ENCODE results near the gene CCNL2. TPM values are rescaled to one million over a fixed set of nuclear protein-coding genes. Genes with fewer than 3 reads are reported as not detected.

CCNL2 gene
- total RNA-seq, 1 experiment from 2014 or later = 173 TPM

- no peaks in the 10 kb centered on the region for H3K27me3 ChIP-seq (ENCODE audit: insufficient read depth, low read length)
- H3K9ac ChIP-seq (ENCODE audit: extremely low read depth, insufficient read length, low read length) = no peak overlapping the region
- no peak overlapping the region; a peak in 1 of 5 replicates for H3K4me3 Mint-ChIP-seq
- TF ChIP-seq, protein P1, sequence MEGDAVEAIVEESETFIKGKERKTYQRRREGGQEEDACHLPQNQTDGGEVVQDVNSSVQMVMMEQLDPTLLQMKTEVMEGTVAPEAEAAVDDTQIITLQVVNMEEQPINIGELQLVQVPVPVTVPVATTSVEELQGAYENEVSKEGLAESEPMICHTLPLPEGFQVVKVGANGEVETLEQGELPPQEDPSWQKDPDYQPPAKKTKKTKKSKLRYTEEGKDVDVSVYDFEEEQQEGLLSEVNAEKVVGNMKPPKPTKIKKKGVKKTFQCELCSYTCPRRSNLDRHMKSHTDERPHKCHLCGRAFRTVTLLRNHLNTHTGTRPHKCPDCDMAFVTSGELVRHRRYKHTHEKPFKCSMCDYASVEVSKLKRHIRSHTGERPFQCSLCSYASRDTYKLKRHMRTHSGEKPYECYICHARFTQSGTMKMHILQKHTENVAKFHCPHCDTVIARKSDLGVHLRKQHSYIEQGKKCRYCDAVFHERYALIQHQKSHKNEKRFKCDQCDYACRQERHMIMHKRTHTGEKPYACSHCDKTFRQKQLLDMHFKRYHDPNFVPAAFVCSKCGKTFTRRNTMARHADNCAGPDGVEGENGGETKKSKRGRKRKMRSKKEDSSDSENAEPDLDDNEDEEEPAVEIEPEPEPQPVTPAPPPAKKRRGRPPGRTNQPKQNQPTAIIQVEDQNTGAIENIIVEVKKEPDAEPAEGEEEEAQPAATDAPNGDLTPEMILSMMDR (conservative IDR thresholded peaks at IDR 0.05) = no peak
- H4K8ac ChIP-seq (replicated peaks; ENCODE audit: insufficient read length, low read depth, low read length) = no peak overlapping the region
- H3K4me1 Mint-ChIP-seq = no peaks in the 10 kb centered on the region
- no peak overlapping the region for H2BK12ac ChIP-seq (ENCODE audit: insufficient read length, low read depth, low read length)
- H4K91ac ChIP-seq (ENCODE audit: insufficient read length, low read depth, low read length) = no peak overlapping the region
- H3T11ph ChIP-seq (ENCODE audit: low read length) = no peak overlapping the region
- no peak overlapping the region for H4K5ac ChIP-seq (ENCODE audit: insufficient read length, low read depth, low read length)
- H3K79me2 ChIP-seq (ENCODE audit: insufficient read depth, low read length) = no peaks in the 10 kb centered on the region
- no peak overlapping the region for H2AK5ac ChIP-seq (ENCODE audit: insufficient read length, low read length)
- no peaks in the 10 kb centered on the region for H3K4me1 ChIP-seq (ENCODE audit: insufficient read depth, low read length)
- H3K36me3 Mint-ChIP-seq (ENCODE audit: insufficient read depth in 1 of 3, low read depth in 3 of 3) = peaks cover 18 to 34% (median 27%) of the 10 kb centered on the region in 3 experiments
- no CpG with 5 or more reads among the region's 32 CpGs for WGBS (ENCODE audit: extremely low coverage, insufficient read length, low lambda C conversion rate)
- H3K4ac ChIP-seq (ENCODE audit: low read depth, low read length) = no peak overlapping the region
- peaks cover 0 to 8% of the 10 kb centered on the region in 2 experiments; a peak in 3 of 5 replicates for H3K9me3 Mint-ChIP-seq
- no peak overlapping the region for H2AFZ ChIP-seq (ENCODE audit: low read length)
- no peak overlapping the region for H2BK5ac ChIP-seq (ENCODE audit: insufficient read length, low read length)
- no peak for DNase-seq
- H3K79me1 ChIP-seq (ENCODE audit: insufficient read depth, low read depth, low read length, poor library complexity, severe bottlenecking) = no peaks in the 10 kb centered on the region
- H2BK20ac ChIP-seq (ENCODE audit: low read depth, low read length, poor library complexity, severe bottlenecking) = no peak overlapping the region
- H3K23ac ChIP-seq (ENCODE audit: insufficient read length, low read depth, low read length) = no peak overlapping the region
- peak overlapping the region in 1 of 3 experiments; percentile 35; a peak in 1 of 7 replicates for H3K27ac Mint-ChIP-seq
- no peak overlapping the region for H3K56ac ChIP-seq (ENCODE audit: insufficient read length, low read depth, low read length)
- H3K27ac ChIP-seq (ENCODE audit: insufficient read length, low read depth, low read length) = no peak overlapping the region
- no peak overlapping the region for H3K14ac ChIP-seq (ENCODE audit: insufficient read depth, low read length)
- no peaks in the 10 kb centered on the region for H3K27me3 Mint-ChIP-seq (ENCODE audit: low read depth)
- no peaks in the 10 kb centered on the region for H3K23me2 ChIP-seq (ENCODE audit: insufficient read length, low read depth, low read length, poor library complexity, severe bottlenecking)
- H3K9me3 ChIP-seq (ENCODE audit: control insufficient read depth, low read depth, low read length) = no peaks in the 10 kb centered on the region
- H2BK120ac ChIP-seq (ENCODE audit: low read depth, low read length, poor library complexity, severe bottlenecking) = no peak overlapping the region
- no peak overlapping the region for H3K18ac ChIP-seq (ENCODE audit: insufficient read length, low read depth, low read length)
- H2BK15ac ChIP-seq (ENCODE audit: low read depth, low read length) = no peak overlapping the region
- H4K20me1 ChIP-seq (ENCODE audit: control insufficient read depth, insufficient read depth, insufficient read length) = no peaks in the 10 kb centered on the region
- H3K4me2 ChIP-seq (ENCODE audit: insufficient read depth, insufficient read length, low read length) = no peak overlapping the region
Observed at GRCh38 chr1:1336931-1337792, 62.0 kb downstream of the CCNL2 start.
